ENCODE data around the gene TXNIP. TPM values are rescaled to one million over a fixed set of nuclear protein-coding genes. Genes with fewer than 3 reads are reported as not detected.
A peak's percentile ranks its signal among the peaks of the same experiment; 100 is the strongest.

TXNIP gene
- total RNA-seq, 2 experiments from 2014 or later: 130 to 134 TPM

GRCh38 chr1:145983206-145983675, 13.1 kb downstream of the TXNIP start:
- Mint-ChIP-seq H3K36me3 (ENCODE audit: low read depth) (no peaks in the 10 kb centered on the region), H3K27ac (no peak overlapping the region), H3K4me3 (no peak overlapping the region), H3K9me3 (peaks cover 2% of the 10 kb centered on the region), H3K27me3 (no peaks in the 10 kb centered on the region), H3K4me1 (ENCODE audit: low read depth) (peaks cover 57% of the 10 kb centered on the region)
- ChIA-PET POLR2A (interaction anchor here (0.6 to 14.1 kb wide), 6 partner anchors 10 to 69 kb away, joined by 3 to 446 read pairs (median 7); partner anchors contain the start of genes RBM8A and TXNIP), CTCF (interaction anchor here (1.2 to 8.7 kb wide), 3 partner anchors 9 to 24 kb away, joined by 3 to 247 read pairs (median 147); partner anchors contain the start of gene TXNIP)
- intact Hi-C loops (cut with micrococcal nuclease): no loop called here
- no peak for DNase-seq
- TF ChIP-seq CTCF (IDR thresholded peaks at IDR 0.05): no peak
- no peak for ATAC-seq

DNA sequence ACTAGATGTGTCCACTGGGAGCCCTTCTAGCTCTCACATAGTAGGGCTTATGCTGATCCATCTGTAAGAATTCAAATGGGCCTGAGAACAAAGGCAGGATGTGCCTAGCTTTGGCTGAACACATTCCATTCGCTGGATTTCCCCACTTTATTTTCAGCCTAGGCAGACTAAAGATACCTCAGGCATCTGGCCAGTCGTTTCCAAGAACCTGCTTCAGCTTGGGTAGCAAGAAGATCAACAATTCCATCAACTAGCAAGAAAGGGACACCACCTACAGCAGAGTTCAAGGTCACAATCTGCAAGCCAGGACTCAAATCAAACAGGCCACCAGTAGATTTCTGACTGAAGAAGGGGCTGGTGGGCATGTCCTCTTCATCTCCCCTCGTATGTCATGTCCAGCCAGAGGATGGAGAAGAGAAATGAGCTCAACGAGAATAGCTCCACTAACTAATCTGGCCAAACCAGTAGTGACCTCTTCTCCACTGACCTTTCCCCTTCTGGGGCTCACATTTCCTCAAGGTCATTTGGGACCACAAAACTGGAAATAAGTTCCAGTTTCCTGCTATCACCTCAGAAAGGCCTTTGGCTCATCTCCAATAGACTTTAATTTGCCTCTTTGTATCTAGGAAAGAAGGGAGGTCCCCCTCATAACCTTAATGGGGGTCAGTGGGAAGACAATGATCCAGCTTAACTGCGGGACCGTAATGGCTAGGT, 14.2 kb downstream of the TXNIP start:
- DNase-seq: no peak
- Mint-ChIP-seq H3K9me3 (no peaks in the 10 kb centered on the region), H3K4me1 (ENCODE audit: low read depth) (peaks cover 49% of the 10 kb centered on the region), H3K36me3 (ENCODE audit: low read depth) (no peaks in the 10 kb centered on the region), H3K4me3 (no peak overlapping the region), H3K27me3 (no peaks in the 10 kb centered on the region), H3K27ac (no peak overlapping the region)
- no peak for TF ChIP-seq CTCF (IDR thresholded peaks at IDR 0.05)
- POLR2A ChIA-PET: interaction anchor here (0.8 to 14.1 kb wide), 6 partner anchors 11 to 70 kb away, joined by 3 to 446 read pairs (median 7); partner anchors contain the start of genes ANKRD34A, POLR3GL, RBM8A and TXNIP
- intact Hi-C loops (cut with micrococcal nuclease): no loop called here
- CTCF ChIA-PET: interaction anchor here (1.2 to 8.7 kb wide), 5 partner anchors 10 to 136 kb away, joined by 4 to 247 read pairs (median 13); partner anchors contain the start of genes NUDT17 and TXNIP
- ATAC-seq: no peak

DNA sequence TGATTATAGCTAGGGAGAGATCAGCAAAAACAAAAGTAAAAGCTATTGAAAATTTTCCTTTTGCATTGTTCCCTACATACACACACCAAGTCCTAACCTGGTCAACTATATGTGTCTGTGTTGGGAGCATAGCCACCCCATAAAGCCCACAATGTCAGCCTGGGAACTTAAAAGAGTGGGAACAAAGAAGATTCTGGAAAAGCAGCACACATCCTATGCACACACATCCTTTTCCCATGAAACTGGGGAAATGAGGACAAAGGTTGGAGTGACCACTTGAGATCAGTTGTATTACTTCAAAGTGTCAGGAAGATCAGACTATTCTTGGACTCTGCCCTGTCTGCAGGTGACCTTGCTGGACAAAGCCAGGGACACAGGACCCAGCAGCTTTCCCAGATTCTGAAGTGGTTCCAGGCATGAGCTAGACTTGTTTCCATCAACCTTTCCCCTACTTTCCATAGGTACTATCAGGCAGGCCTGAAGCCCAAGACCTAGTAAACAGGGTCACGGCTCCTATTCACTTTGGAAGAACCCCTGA, 15.9 kb downstream of the TXNIP start:
- ChIA-PET CTCF (interaction anchor here (0.9 to 8.7 kb wide), 9 partner anchors 12 to 135 kb away, joined by 3 to 247 read pairs (median 5); partner anchors contain the start of genes ANKRD34A, NUDT17, POLR3GL and RBM8A), POLR2A (interaction anchor here (0.9 to 14.1 kb wide), 10 partner anchors 13 to 62 kb away, joined by 3 to 446 read pairs (median 12); partner anchors contain the start of genes ANKRD34A, LIX1L, PEX11B and POLR3GL)
- H3K4me1 Mint-ChIP-seq (ENCODE audit: low read depth): peaks cover 43% of the 10 kb centered on the region
- H3K9me3 Mint-ChIP-seq: no peaks in the 10 kb centered on the region
- H3K36me3 Mint-ChIP-seq (ENCODE audit: low read depth): no peaks in the 10 kb centered on the region
- DNase-seq: no peak
- intact Hi-C loops (cut with micrococcal nuclease): no loop called here
- ATAC-seq: no peak
- H3K27ac Mint-ChIP-seq: no peak overlapping the region
- no peak for TF ChIP-seq CTCF (IDR thresholded peaks at IDR 0.05)
- H3K27me3 Mint-ChIP-seq: no peaks in the 10 kb centered on the region
- no peak overlapping the region for H3K4me3 Mint-ChIP-seq

DNA sequence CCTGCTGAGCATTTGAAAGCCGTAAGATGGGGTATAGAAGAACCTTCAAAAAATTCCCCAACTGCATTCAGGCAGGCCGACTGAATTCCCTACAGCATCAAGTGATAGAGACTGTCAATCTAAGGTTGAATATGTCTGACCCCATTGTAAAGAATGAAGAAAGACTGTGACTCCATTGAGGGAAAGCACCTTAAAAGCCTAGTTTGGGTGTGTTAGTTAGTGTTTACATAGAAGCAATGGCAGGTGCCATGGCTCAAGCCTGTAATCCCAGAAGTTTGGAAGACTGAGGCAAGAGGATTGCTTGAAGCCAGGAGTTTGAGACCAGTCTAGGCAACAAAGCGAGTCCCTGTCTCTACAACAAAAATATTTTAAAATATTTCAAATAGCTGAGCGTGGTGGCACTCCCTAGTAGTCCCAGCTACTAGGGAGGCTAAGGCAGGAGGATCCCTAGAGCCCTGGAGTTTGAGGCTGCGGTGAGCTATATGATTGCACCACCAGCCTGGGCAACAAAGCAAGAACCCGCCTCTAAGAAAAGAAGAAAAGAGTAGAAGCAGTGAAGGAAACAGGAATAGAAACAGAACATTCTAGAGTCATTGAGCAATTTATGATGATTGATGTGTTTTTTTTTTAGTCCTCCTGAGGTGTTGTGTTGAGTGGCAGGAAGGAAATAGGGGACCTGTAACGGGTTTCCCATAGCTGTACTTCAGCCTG, 16.5 kb downstream of the TXNIP start:
- CTCF ChIA-PET: interaction anchor here (1.1 to 8.7 kb wide), 15 partner anchors 12 to 135 kb away, joined by 3 to 247 read pairs (median 8); partner anchors contain the start of genes ANKRD34A, NUDT17, POLR3GL and RBM8A

More for the DNA sequence above, 16.5 kb downstream of the TXNIP start:
- H3K9me3 Mint-ChIP-seq: no peaks in the 10 kb centered on the region
- H3K36me3 Mint-ChIP-seq (ENCODE audit: low read depth): no peaks in the 10 kb centered on the region
- no peak for TF ChIP-seq CTCF (IDR thresholded peaks at IDR 0.05)
- ATAC-seq (peak; percentile 18), DNase-seq (no peak)
- intact Hi-C loops (cut with micrococcal nuclease): loop anchor here (2.0 kb wide), 1 partner anchor 13 kb away; no protein-coding TSS in a partner anchor
- no peak overlapping the region for H3K27ac Mint-ChIP-seq
- no peak overlapping the region for H3K4me3 Mint-ChIP-seq
- POLR2A ChIA-PET: interaction anchor here (0.9 to 14.1 kb wide), 11 partner anchors 13 to 72 kb away, joined by 3 to 446 read pairs (median 17); partner anchors contain the start of genes ANKRD34A, LIX1L, PEX11B and POLR3GL
- H3K27me3 Mint-ChIP-seq: no peaks in the 10 kb centered on the region
- peaks cover 41% of the 10 kb centered on the region for H3K4me1 Mint-ChIP-seq (ENCODE audit: low read depth)
